ENCODE results near the gene ZNF546. TPM values are rescaled to one million over a fixed set of nuclear protein-coding genes. Genes with fewer than 3 reads are reported as not detected.

ZNF546 gene
- total RNA-seq, 1 experiment from 2014 or later: 3.6 TPM

- DNase-seq: no peak
- Histone ChIP-seq H3K4me2 (no peak overlapping the region), H3K4me1 (replicated peaks; ENCODE audit: insufficient read depth) (peaks cover 8% of the 10 kb centered on the region; the same call in 1 of the 2 replicates), H3K9me3 (ENCODE audit: insufficient read depth, low read depth) (peaks cover 13% of the 10 kb centered on the region; the same call in 1 of the 2 replicates), H3K9me2 (ENCODE audit: insufficient read depth) (no peaks in the 10 kb centered on the region), H3F3A (ENCODE audit: insufficient read depth, low read depth) (no peaks in the 10 kb centered on the region), H2AFZ (no peak overlapping the region), H3K27ac (no peak overlapping the region), H3K27me3 (ENCODE audit: insufficient read depth, low read depth) (no peaks in the 10 kb centered on the region), H3K79me2 (ENCODE audit: low read depth) (0 out of 2 replicates have a peak, but pooled peaks cover 3% of the 10 kb centered on the region), H4K20me1 (ENCODE audit: insufficient read depth) (no peaks in the 10 kb centered on the region), H3K4me3 (no peak overlapping the region), H3K36me3 (ENCODE audit: low read depth) (no peaks in the 10 kb centered on the region)
- BruUV-seq (replicated peaks): no TSS peak
- ChIA-PET POLR2A (ENCODE audit: unreplicated experiment) (no interaction called here), CTCF (no interaction called here)
- TF ChIP-seq CTCF (conservative IDR thresholded peaks at IDR 0.05) (no peak), EZH2 (IDR thresholded peaks at IDR 0.05; ENCODE audit: low read depth) (no peak)
- intact Hi-C loops (cut with micrococcal nuclease; ENCODE audit: unreplicated experiment): no loop called here
Measured at GRCh38 chr19:39993605-39994004, 3.3 kb upstream of the ZNF546 start.

GRCh38 chr19:39994361-39994760, 2.5 kb upstream of the ZNF546 start:
- intact Hi-C loops (cut with micrococcal nuclease; ENCODE audit: unreplicated experiment): no loop called here
- Histone ChIP-seq H3K9me3 (ENCODE audit: insufficient read depth, low read depth) (peaks cover 13% of the 10 kb centered on the region; the same call in 1 of the 2 replicates), H3K4me1 (replicated peaks; ENCODE audit: insufficient read depth) (peaks cover 8% of the 10 kb centered on the region; the same call in 1 of the 2 replicates), H2AFZ (no peak overlapping the region), H3F3A (ENCODE audit: insufficient read depth, low read depth) (no peaks in the 10 kb centered on the region), H3K27me3 (ENCODE audit: insufficient read depth, low read depth) (no peaks in the 10 kb centered on the region), H4K20me1 (ENCODE audit: insufficient read depth) (no peaks in the 10 kb centered on the region), H3K27ac (no peak overlapping the region), H3K79me2 (ENCODE audit: low read depth) (0 out of 2 replicates have a peak, but pooled peaks cover 3% of the 10 kb centered on the region), H3K9me2 (ENCODE audit: insufficient read depth) (no peaks in the 10 kb centered on the region), H3K36me3 (ENCODE audit: low read depth) (no peaks in the 10 kb centered on the region), H3K4me3 (no peak overlapping the region), H3K4me2 (no peak overlapping the region)
- BruUV-seq (replicated peaks): no TSS peak
- DNase-seq: no peak
- ChIA-PET POLR2A (ENCODE audit: unreplicated experiment) (no interaction called here), CTCF (no interaction called here)
- TF ChIP-seq CTCF (conservative IDR thresholded peaks at IDR 0.05) (no peak), EZH2 (IDR thresholded peaks at IDR 0.05; ENCODE audit: low read depth) (no peak)

GRCh38 chr19:39995794-39996193, 1.1 kb upstream of the ZNF546 start:
- ChIA-PET CTCF (no interaction called here), POLR2A (ENCODE audit: unreplicated experiment) (interaction anchor here (0.6 to 0.7 kb wide), 2 partner anchors 172 to 619 kb away, joined by 4 read pairs; no protein-coding TSS in a partner anchor)
- Histone ChIP-seq H3K27me3 (ENCODE audit: insufficient read depth, low read depth) (no peaks in the 10 kb centered on the region), H3K9me2 (ENCODE audit: insufficient read depth) (no peaks in the 10 kb centered on the region), H3K79me2 (ENCODE audit: low read depth) (0 out of 2 replicates have a peak, but pooled peaks cover 3% of the 10 kb centered on the region), H3K4me3 (peak overlapping the region; percentile 91; the same call in 1 of the 2 replicates), H3K27ac (no peak overlapping the region), H3K36me3 (ENCODE audit: low read depth) (no peaks in the 10 kb centered on the region), H3K4me2 (peak overlapping the region; percentile 82), H3K4me1 (replicated peaks; ENCODE audit: insufficient read depth) (peaks cover 8% of the 10 kb centered on the region; the same call in 1 of the 2 replicates), H2AFZ (peak overlapping the region; percentile 100; the same call in 1 of the 2 replicates), H4K20me1 (ENCODE audit: insufficient read depth) (no peaks in the 10 kb centered on the region), H3F3A (ENCODE audit: insufficient read depth, low read depth) (no peaks in the 10 kb centered on the region), H3K9me3 (ENCODE audit: insufficient read depth, low read depth) (peaks cover 13% of the 10 kb centered on the region; the same call in 1 of the 2 replicates)
- BruUV-seq (replicated peaks): no TSS peak
- DNase-seq: no peak
- TF ChIP-seq EZH2 (IDR thresholded peaks at IDR 0.05; ENCODE audit: low read depth) (no peak), CTCF (conservative IDR thresholded peaks at IDR 0.05) (no peak)
- intact Hi-C loops (cut with micrococcal nuclease; ENCODE audit: unreplicated experiment): loop anchor here (1.0 kb wide), 1 partner anchor 24 kb away; the partner anchor contains the start of gene PSMC4
